Measurements from ENCODE around the gene ELL2.

Gene ELL2

GRCh38 chr5:95878417-95879323, 83.0 kb downstream of the ELL2 start:
- Histone ChIP-seq H3K4me3 (no peak overlapping the region), H3K4me1 (peaks cover 21 to 60% (median 31%) of the 10 kb centered on the region in 10 experiments)

GRCh38 chr5:95876782-95877181, 84.9 kb downstream of the ELL2 start:
- Histone ChIP-seq H3K9me3 (replicated peaks in 1 of 11) (peaks cover 0 to 10% (median 7%) of the 10 kb centered on the region in 11 experiments; a peak in 5 of 22 replicates), H3K36me3 (no peaks in the 10 kb centered on the region), H3K27ac (peak overlapping the region in 3 of 11 experiments; percentile 5 to 38 (median 34); a peak in 1 of 22 replicates), H4K20me1 (no peaks in the 10 kb centered on the region), H3K4me2 (no peak overlapping the region), H3K27me3 (no peaks in the 10 kb centered on the region), H3K4me1 (peaks cover 16 to 68% (median 39%) of the 10 kb centered on the region in 10 experiments), H3K9ac (no peak overlapping the region), H3K4me3 (no peak overlapping the region)
- no peak for TF ChIP-seq Cebpa-rat (IDR thresholded peaks at IDR 0.05)

More at GRCh38 chr5:95878417-95879323, 83.0 kb downstream of the ELL2 start:
- Histone ChIP-seq H3K9ac (peak overlapping the region in 3 of 11 experiments; percentile 31 to 69 (median 39); a peak in 4 of 22 replicates), H3K27me3 (no peaks in the 10 kb centered on the region), H3K4me2 (peak overlapping the region; percentile 39 to 78 (median 53); a peak in 21 of 22 replicates), H3K27ac (peak overlapping the region; percentile 3 to 80 (median 42); a peak in 16 of 22 replicates), H4K20me1 (no peaks in the 10 kb centered on the region), H3K36me3 (no peaks in the 10 kb centered on the region), H3K9me3 (replicated peaks in 1 of 11) (peaks cover 0 to 10% (median 7%) of the 10 kb centered on the region in 11 experiments; a peak in 5 of 22 replicates)
- TF ChIP-seq Cebpa-rat (IDR thresholded peaks at IDR 0.05), result no peak

GRCh38 chr5:95874246-95874645, 87.4 kb downstream of the ELL2 start:
- Histone ChIP-seq H3K36me3 (no peaks in the 10 kb centered on the region), H3K9ac (no peak overlapping the region), H3K4me3 (no peak overlapping the region), H3K4me1 (peaks cover 40 to 72% (median 60%) of the 10 kb centered on the region in 10 experiments), H3K27ac (peak overlapping the region in 4 of 11 experiments; percentile 1 to 98 (median 50); a peak in 5 of 22 replicates), H4K20me1 (no peaks in the 10 kb centered on the region), H3K27me3 (no peaks in the 10 kb centered on the region), H3K9me3 (replicated peaks in 1 of 11) (peaks cover 0 to 10% (median 7%) of the 10 kb centered on the region in 11 experiments; a peak in 5 of 22 replicates), H3K4me2 (peak overlapping the region in 7 of 11 experiments; percentile 11 to 97 (median 87); a peak in 13 of 22 replicates)
- no peak for TF ChIP-seq Cebpa-rat (IDR thresholded peaks at IDR 0.05)

GRCh38 chr5:95873351-95873750, 88.3 kb downstream of the ELL2 start:
- no peaks in the 10 kb centered on the region for H3K27me3 ChIP-seq
- peaks cover 0 to 10% (median 7%) of the 10 kb centered on the region in 11 experiments; a peak in 5 of 22 replicates for H3K9me3 ChIP-seq (replicated peaks in 1 of 11)
- no peaks in the 10 kb centered on the region for H3K36me3 ChIP-seq
- no peak overlapping the region for H3K9ac ChIP-seq
- H3K4me1 ChIP-seq, result peaks cover 44 to 72% (median 63%) of the 10 kb centered on the region in 10 experiments
- H3K4me3 ChIP-seq, result no peak overlapping the region
- peak overlapping the region in 7 of 11 experiments; percentile 2 to 98 (median 93); a peak in 12 of 22 replicates for H3K27ac ChIP-seq
- TF ChIP-seq Cebpa-rat (IDR thresholded peaks at IDR 0.05), result no peak
- peak overlapping the region in 10 of 11 experiments; percentile 7 to 97 (median 86); a peak in 16 of 22 replicates for H3K4me2 ChIP-seq
- no peaks in the 10 kb centered on the region for H4K20me1 ChIP-seq

DNA sequence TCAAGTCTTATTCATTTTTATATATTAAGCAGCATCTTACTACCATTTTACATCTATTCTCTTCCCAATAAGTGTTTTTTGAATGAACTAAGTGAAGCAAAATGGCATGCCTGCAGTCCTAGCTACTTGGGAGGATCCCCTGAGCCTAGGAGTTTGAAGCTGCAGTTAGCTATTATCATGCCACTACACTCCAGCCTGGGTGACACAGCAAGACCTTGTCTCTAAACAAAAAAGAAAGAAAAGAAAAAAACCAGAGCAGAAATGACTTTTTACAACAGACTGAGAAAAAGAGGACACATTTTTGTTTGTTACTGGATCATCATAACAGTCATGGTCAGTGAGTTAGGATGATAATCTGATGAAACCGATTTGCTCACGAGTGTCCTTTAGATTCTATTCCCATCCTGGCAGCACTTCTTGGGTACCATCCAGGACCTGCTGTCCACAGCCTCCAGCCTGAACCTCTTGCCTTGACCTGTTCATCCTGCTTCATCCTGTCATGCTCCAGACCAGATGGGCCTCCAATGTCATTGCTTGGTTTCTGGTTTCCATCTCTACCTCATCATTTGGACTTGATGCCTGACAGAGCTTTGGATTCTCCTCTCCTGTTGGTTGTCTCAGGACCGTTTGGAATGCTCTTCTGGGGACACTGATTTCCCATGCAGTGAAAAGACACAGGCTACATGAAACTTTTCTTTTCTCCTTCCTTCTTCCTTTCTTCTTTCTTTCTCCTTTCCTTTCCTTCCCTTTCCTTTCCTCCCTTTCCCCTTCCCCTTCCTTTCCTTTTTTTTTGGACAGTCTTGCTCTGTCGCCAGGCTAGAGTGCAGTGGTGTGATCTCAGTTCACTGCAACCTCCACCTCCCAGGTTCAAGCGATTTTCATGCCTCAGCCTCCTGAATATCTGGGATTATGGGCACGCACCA, 89.0 kb downstream of the ELL2 start:
- H3K4me2 ChIP-seq, result peak overlapping the region in 9 of 11 experiments; percentile 10 to 97 (median 87); a peak in 16 of 22 replicates
- H3K27ac ChIP-seq, result peak overlapping the region in 10 of 11 experiments; percentile 3 to 98 (median 94); a peak in 17 of 22 replicates
- no peaks in the 10 kb centered on the region for H3K36me3 ChIP-seq
- peaks cover 0 to 15% (median 6%) of the 10 kb centered on the region in 11 experiments; a peak in 10 of 22 replicates for H3K9me3 ChIP-seq (replicated peaks in 1 of 11)
- H4K20me1 ChIP-seq, result no peaks in the 10 kb centered on the region
- no peak overlapping the region for H3K9ac ChIP-seq
- peaks cover 44 to 73% (median 66%) of the 10 kb centered on the region in 10 experiments for H3K4me1 ChIP-seq
- H3K27me3 ChIP-seq, result no peaks in the 10 kb centered on the region
- TF ChIP-seq Cebpa-rat (IDR thresholded peaks at IDR 0.05), result no peak
- no peak overlapping the region for H3K4me3 ChIP-seq

DNA sequence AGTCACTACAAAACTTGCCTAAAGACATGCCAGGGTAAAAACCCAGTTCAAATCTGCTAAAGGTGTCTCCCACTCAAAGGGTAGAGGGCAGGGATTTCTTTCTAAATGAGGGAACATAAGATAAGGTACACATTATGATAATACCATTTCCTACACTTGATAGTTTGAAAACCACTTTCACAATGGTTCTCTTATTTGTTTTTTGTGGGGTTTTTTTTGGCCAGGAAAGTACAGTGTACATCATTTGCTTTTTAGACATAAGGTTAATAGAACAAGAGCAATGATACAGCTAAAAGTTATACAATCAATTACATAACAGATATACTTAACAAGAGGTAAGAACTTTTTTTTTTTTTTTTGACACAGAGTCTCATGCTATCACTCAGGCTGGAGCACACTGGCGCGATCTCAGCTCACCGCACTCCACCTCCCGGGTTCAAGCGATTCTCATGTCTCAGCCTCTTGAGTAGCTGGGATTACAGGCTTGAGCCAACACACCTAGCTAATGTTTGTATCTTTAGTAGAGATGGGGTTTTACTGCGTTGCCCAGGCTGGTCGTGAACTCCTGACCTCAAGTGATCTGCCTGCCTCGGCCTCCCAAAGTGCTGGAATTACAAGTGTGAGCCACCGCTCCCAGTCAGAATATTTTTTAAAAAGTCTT, 90.4 kb downstream of the ELL2 start:
- Histone ChIP-seq H3K4me2 (peak overlapping the region; percentile 78 to 97 (median 87)), H3K4me1 (peaks cover 44 to 86% (median 79%) of the 10 kb centered on the region in 10 experiments), H3K27me3 (no peaks in the 10 kb centered on the region), H3K27ac (peak overlapping the region; percentile 88 to 98 (median 95)), H3K9ac (peak overlapping the region; percentile 75 to 86 (median 80)), H3K36me3 (peaks cover 0 to 3% (median 0%) of the 10 kb centered on the region in 11 experiments; a peak in 1 of 22 replicates), H4K20me1 (no peaks in the 10 kb centered on the region), H3K9me3 (replicated peaks in 1 of 11) (peaks cover 0 to 16% (median 3%) of the 10 kb centered on the region in 11 experiments; a peak in 13 of 22 replicates), H3K4me3 (peak overlapping the region in 2 of 10 experiments; percentile 11 to 41; a peak in 1 of 20 replicates)
- TF ChIP-seq Cebpa-rat (IDR thresholded peaks at IDR 0.05), result no peak

- peak overlapping the region; percentile 78 to 97 (median 87) for H3K4me2 ChIP-seq
- peak overlapping the region; percentile 75 to 86 (median 80) for H3K9ac ChIP-seq
- H3K27ac ChIP-seq, result peak overlapping the region; percentile 88 to 98 (median 95)
- peaks cover 0 to 21% (median 3%) of the 10 kb centered on the region in 11 experiments; a peak in 12 of 22 replicates for H3K9me3 ChIP-seq (replicated peaks in 1 of 11)
- no peaks in the 10 kb centered on the region for H3K27me3 ChIP-seq
- peaks cover 0 to 3% (median 0%) of the 10 kb centered on the region in 11 experiments; a peak in 1 of 22 replicates for H3K36me3 ChIP-seq
- no peaks in the 10 kb centered on the region for H4K20me1 ChIP-seq
- peak in 2 of 11 experiments; percentile 18 to 50; a peak in 3 of 22 replicates for TF ChIP-seq Cebpa-rat (IDR thresholded peaks at IDR 0.05)
- peaks cover 46 to 97% (median 88%) of the 10 kb centered on the region in 10 experiments for H3K4me1 ChIP-seq
- peak overlapping the region in 8 of 10 experiments; percentile 0 to 41 (median 10); a peak in 8 of 20 replicates for H3K4me3 ChIP-seq
Measured at GRCh38 chr5:95870105-95870672, 91.5 kb downstream of the ELL2 start.
